ENCODE results near the gene ZNF275. TPM values are rescaled to one million over a fixed set of nuclear protein-coding genes. Genes with fewer than 3 reads are reported as not detected.

Gene ZNF275
- total and polyA plus RNA-seq, 2 of the 8 experiments (the other 6 are each of a cell fraction or from before 2014, with no cell fraction given), result 8.2 to 9.1 TPM

DNA sequence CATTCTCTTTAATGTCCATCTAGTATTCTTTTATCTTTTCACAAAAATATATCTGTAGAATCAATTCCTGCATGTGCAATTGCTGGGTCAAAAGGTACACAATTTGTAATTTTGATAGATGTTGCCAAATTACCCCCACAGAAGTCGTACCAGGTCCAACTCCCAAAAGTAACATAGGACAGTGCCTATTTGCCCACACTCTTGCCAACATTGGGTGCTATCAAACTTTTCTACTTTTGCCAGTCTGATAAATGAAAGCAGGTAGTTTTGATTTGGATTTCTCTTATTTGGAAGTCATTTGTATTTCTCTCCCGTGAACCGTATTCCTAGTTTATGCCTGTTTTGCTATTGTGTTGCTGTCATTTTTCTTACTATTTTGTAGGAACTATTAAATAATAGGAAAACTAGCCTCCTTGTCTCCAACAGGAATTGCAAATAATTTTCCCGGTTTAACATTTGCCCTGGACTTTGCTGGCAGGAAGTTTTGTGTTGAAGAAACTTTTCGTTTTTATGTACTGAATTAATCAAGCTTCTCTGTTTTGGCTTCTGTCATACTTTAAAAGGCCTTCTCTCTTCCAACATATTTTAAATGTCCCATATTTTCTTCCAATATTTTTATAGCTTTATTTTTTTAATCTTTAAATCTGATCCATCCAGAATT, 33.1 kb downstream of the ZNF275 start (continued):
- TF ChIP-seq, protein P1, sequence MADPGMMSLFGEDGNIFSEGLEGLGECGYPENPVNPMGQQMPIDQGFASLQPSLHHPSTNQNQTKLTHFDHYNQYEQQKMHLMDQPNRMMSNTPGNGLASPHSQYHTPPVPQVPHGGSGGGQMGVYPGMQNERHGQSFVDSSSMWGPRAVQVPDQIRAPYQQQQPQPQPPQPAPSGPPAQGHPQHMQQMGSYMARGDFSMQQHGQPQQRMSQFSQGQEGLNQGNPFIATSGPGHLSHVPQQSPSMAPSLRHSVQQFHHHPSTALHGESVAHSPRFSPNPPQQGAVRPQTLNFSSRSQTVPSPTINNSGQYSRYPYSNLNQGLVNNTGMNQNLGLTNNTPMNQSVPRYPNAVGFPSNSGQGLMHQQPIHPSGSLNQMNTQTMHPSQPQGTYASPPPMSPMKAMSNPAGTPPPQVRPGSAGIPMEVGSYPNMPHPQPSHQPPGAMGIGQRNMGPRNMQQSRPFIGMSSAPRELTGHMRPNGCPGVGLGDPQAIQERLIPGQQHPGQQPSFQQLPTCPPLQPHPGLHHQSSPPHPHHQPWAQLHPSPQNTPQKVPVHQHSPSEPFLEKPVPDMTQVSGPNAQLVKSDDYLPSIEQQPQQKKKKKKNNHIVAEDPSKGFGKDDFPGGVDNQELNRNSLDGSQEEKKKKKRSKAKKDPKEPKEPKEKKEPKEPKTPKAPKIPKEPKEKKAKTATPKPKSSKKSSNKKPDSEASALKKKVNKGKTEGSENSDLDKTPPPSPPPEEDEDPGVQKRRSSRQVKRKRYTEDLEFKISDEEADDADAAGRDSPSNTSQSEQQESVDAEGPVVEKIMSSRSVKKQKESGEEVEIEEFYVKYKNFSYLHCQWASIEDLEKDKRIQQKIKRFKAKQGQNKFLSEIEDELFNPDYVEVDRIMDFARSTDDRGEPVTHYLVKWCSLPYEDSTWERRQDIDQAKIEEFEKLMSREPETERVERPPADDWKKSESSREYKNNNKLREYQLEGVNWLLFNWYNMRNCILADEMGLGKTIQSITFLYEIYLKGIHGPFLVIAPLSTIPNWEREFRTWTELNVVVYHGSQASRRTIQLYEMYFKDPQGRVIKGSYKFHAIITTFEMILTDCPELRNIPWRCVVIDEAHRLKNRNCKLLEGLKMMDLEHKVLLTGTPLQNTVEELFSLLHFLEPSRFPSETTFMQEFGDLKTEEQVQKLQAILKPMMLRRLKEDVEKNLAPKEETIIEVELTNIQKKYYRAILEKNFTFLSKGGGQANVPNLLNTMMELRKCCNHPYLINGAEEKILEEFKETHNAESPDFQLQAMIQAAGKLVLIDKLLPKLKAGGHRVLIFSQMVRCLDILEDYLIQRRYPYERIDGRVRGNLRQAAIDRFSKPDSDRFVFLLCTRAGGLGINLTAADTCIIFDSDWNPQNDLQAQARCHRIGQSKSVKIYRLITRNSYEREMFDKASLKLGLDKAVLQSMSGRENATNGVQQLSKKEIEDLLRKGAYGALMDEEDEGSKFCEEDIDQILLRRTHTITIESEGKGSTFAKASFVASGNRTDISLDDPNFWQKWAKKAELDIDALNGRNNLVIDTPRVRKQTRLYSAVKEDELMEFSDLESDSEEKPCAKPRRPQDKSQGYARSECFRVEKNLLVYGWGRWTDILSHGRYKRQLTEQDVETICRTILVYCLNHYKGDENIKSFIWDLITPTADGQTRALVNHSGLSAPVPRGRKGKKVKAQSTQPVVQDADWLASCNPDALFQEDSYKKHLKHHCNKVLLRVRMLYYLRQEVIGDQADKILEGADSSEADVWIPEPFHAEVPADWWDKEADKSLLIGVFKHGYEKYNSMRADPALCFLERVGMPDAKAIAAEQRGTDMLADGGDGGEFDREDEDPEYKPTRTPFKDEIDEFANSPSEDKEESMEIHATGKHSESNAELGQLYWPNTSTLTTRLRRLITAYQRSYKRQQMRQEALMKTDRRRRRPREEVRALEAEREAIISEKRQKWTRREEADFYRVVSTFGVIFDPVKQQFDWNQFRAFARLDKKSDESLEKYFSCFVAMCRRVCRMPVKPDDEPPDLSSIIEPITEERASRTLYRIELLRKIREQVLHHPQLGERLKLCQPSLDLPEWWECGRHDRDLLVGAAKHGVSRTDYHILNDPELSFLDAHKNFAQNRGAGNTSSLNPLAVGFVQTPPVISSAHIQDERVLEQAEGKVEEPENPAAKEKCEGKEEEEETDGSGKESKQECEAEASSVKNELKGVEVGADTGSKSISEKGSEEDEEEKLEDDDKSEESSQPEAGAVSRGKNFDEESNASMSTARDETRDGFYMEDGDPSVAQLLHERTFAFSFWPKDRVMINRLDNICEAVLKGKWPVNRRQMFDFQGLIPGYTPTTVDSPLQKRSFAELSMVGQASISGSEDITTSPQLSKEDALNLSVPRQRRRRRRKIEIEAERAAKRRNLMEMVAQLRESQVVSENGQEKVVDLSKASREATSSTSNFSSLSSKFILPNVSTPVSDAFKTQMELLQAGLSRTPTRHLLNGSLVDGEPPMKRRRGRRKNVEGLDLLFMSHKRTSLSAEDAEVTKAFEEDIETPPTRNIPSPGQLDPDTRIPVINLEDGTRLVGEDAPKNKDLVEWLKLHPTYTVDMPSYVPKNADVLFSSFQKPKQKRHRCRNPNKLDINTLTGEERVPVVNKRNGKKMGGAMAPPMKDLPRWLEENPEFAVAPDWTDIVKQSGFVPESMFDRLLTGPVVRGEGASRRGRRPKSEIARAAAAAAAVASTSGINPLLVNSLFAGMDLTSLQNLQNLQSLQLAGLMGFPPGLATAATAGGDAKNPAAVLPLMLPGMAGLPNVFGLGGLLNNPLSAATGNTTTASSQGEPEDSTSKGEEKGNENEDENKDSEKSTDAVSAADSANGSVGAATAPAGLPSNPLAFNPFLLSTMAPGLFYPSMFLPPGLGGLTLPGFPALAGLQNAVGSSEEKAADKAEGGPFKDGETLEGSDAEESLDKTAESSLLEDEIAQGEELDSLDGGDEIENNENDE (IDR thresholded peaks at IDR 0.05; ENCODE audit: insufficient replicate concordance, low read length), result no peak
- no peak for TF ChIP-seq SP1 (IDR thresholded peaks at IDR 0.05; ENCODE audit: low read depth, low read length)
- no peak for TF ChIP-seq CTBP2 (IDR thresholded peaks at IDR 0.05; ENCODE audit: borderline replicate concordance, insufficient read depth, insufficient read length, low read length)
- no peak for TF ChIP-seq RNF2 (IDR thresholded peaks at IDR 0.05; ENCODE audit: borderline replicate concordance, low read depth, low read length, missing control alignments, poor library complexity, severe bottlenecking)
- TF ChIP-seq JUN (IDR thresholded peaks at IDR 0.05; ENCODE audit: low read depth, low read length), result no peak
- no peak for TF ChIP-seq RAD21 (IDR thresholded peaks at IDR 0.05 in 1 of 2, conservative IDR thresholded peaks at IDR 0.05 in 1 of 2; ENCODE audit: low read depth in 2 of 2, low read length in 2 of 2)
- no peak for TF ChIP-seq CHD2 (IDR thresholded peaks at IDR 0.05; ENCODE audit: low read length)
- TF ChIP-seq YY1 (IDR thresholded peaks at IDR 0.05; ENCODE audit: low read depth, low read length), result no peak

Measured in H1 (cell line).